GM18858 (cell line): Measurements from ENCODE around the gene NDOR1.
A peak's percentile ranks its signal among the peaks of the same experiment; 100 is the strongest.
"Not testable (repeated sequence)": the region's sequence is repeated elsewhere in the genome, so short reads cannot be mapped to it uniquely, and the experiment has no call there.

Experiments used
- ATAC-seq: cut with Tn5 transposase; IDR thresholded peaks from one replicate; pipeline ENCODE4 v1.9.1; 2021; ENCODE audit not compliant: unreplicated experiment

NDOR1 gene

DNA sequence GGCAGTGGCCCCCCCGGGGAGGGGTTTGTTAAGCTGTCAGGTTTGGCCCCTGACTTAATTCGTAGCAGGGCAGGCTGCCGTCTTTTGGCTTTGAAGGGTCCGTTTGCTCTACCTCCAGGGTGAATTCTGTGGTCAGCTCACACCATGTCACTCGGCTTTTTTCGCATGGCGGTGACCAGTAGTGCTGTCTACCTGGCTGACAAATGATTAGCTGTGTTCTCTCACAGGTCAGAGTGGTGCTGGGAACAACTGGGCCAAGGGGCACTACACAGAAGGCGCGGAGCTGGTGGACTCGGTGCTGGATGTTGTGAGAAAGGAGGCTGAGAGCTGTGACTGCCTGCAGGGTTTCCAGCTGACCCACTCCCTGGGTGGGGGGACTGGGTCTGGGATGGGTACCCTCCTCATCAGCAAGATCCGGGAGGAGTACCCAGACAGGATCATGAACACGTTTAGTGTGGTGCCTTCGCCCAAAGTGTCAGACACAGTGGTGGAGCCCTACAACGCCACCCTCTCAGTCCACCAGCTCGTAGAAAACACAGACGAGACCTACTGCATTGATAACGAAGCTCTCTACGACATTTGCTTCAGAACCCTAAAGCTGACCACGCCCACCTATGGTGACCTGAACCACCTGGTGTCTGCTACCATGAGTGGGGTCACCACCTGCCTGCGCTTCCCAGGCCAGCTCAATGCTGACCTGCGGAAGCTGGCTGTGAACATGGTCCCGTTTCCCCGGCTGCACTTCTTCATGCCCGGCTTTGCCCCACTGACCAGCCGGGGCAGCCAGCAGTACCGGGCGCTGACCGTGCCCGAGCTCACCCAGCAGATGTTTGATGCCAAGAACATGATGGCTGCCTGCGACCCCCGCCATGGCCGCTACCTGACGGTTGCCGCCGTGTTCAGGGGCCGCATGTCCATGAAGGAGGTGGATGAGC is 37.0 kb downstream of the NDOR1 start:
- no peak for ATAC-seq

DNA sequence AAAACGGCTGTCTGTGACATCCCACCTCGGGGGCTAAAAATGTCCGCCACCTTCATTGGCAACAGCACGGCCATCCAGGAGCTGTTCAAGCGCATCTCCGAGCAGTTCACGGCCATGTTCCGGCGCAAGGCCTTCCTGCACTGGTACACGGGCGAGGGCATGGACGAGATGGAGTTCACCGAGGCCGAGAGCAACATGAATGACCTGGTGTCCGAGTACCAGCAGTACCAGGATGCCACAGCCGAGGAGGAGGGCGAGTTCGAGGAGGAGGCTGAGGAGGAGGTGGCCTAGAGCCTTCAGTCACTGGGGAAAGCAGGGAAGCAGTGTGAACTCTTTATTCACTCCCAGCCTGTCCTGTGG is 37.7 kb downstream of the NDOR1 start:
- ATAC-seq: not testable (repeated sequence)

DNA sequence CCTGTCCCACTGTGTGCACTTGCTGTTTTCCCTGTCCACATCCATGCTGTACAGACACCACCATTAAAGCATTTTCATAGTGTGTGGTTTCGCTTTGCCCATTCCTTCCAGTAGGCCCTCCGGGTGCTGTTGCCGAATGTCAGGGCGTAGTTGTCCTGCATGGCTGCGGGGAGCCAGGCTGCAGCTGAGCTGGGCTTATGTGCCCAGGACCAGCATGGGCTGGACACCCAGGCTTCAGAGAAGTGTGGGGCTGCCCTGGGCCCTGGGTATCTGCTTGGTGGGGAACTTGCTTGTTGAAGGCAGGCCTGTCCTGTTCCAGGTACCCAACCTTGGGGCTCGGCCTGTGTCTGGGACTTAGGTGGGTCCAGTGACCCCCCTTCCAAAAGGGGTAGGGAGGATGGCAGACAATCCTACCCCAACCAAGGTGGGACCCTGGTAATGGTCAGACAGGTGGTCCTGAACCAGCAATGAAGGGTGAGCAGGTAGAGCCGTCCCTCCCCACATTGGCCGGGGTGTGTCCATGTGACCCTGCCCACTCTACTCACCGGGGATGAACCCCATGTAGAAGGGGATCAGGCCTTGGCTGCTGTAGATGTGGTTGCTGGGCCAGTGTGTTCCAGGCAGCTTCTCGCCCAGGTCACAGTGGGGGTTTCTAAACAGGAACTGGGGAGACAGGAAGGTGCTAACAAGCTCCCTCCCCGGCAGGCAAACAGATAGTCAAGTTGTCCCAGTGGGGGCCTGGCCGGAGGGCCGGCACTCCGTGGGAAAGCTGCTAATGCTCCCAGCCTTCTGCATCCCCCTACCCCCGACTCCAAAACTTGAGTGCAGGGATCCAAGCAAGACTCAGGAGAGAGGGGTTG is 38.4 kb downstream of the NDOR1 start:
- no peak for ATAC-seq

DNA sequence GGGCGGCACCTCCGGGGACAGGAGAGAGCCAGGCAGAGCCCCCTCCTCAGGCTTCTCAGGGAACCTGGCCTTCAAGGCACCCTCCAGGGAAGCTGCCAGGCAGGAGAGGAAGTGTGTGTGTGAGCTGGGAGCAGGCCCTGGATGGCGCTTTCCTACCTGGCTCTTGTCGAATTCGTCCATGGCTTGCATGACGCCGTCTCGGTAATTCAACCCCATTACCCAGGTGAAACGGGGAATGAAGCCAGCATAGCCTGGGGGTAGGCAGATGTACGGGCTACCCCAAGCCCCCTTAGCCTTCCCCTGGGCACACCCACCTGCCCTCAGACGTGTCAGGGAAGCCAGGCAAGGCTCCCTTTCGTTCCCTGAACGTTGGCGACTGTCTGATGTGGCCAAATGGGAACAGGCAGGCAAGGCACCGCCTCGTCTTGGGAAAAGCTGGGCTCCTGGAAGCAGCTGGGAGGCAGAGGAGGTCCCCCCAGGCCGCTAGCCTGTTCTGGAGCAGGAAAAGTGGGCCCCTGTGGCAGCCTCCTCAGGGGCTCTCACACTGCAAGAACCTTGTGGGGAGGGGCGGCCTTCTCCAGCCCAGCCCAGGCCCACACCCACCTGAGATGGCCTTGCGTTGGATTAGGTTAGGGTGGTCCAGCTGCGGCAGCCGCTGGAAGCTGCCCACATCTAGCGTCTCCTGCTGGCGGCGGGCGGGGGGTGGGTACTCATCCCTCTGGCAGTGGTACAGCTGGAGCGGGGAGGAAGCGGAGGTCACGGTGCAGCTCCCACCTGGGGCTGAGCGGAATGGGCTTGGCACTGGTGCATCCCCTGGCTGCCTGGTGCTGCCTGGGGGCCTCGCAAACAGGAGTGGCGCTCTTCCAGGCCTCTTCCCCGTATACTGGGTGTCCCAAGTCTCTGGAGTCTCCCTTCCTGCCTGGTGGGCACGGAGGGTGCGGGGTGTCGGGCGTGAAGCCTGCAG is 39.3 kb downstream of the NDOR1 start:
- ATAC-seq: no peak

DNA sequence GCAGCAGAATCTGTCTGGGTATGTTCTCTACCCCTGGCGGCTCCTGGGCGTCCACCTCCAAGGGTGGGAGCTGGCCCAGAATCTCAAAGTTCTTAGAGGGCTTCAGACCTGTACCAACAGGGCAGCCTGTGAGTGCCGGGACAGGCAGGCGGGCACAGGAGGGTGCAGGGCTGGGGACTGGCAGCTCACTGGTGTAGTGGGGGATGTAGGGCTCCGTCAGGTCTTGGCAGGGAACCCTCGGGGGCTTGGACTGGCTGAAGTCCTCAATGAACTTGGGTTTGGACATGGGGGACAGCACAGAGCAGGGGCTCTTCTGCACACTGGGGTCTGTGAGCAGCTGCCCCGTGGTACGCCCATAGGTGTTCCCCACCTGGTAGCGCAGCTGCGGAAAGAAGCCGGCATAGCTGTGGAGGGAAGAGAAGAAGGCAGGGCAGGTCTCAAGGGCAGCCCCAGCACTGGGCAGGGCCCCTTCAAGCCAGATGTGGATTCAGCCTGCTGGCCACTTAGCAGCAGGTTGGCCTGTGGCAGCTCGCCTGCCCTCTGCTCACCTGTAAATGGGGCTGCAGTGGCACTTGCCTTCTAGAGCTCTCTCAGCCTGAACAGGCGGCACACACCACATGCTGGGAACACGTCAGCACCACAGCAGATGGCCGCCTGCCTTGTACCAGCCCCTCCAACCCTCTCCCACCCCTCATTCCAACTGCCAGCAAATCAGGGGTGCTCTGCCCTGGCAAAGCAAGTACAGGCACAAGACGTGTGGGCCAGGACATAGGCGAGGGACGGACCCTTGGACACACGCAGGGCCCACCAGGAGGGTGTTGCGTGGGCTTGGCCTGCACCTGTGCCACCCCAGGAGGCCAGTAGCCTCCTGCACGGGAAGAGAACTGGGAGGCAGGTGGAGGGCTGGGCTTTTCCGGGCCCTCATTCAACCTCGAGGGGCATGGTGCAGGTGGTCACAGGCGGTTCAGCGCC is 40.2 kb downstream of the NDOR1 start:
- no peak for ATAC-seq

DNA sequence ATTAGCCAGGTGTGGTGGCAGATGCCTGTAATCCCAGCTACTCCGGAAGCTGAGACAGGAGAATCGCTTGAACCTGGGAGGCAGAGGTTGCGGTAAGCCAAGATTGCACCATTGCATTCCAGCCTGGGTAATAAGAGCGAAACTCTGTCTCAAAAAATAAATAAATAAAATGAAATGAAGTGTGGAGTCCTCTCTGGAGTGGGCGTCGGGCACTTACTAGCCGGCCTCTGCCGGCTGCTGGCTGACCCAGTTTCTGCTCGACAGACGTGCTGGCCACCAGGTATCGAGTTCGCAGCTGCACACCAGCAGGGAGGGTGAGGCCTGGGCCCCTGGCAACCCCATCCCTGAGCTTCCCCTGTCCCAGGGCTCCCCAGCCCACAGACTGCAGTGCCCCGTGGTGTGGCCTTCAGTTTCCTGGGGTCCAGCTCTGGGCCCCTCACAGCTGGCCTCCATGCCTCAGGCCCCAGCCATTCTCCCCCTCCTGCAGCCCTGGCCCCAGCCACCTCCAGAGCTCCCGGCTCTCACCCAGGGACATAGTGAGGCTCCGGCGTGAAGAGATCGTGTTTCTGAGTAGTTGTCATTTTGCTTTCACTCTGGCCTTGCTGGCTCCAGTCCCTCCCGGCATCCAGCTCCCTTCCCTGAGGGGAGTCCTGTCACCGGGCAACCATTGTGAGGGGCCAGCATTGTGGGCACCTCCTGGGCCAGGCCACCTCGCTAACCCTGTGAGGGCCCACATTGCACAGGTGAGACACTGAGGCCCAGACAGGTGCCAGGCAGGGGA is 41.8 kb downstream of the NDOR1 start:
- no peak for ATAC-seq

DNA sequence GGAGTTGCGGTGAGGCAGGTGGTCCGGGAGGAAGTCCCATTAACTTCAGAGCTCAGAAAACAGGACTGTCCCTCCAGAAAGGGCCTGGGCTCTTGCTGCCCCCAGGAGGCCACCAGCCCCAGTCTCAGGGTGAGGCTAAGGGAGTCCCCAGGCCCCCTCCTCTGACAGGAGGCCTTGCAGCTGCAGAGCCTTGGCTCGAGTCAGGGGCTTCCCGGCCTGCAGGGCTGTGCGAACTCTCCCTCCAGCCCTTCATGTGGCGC is 42.3 kb downstream of the NDOR1 start:
- no peak for ATAC-seq

DNA sequence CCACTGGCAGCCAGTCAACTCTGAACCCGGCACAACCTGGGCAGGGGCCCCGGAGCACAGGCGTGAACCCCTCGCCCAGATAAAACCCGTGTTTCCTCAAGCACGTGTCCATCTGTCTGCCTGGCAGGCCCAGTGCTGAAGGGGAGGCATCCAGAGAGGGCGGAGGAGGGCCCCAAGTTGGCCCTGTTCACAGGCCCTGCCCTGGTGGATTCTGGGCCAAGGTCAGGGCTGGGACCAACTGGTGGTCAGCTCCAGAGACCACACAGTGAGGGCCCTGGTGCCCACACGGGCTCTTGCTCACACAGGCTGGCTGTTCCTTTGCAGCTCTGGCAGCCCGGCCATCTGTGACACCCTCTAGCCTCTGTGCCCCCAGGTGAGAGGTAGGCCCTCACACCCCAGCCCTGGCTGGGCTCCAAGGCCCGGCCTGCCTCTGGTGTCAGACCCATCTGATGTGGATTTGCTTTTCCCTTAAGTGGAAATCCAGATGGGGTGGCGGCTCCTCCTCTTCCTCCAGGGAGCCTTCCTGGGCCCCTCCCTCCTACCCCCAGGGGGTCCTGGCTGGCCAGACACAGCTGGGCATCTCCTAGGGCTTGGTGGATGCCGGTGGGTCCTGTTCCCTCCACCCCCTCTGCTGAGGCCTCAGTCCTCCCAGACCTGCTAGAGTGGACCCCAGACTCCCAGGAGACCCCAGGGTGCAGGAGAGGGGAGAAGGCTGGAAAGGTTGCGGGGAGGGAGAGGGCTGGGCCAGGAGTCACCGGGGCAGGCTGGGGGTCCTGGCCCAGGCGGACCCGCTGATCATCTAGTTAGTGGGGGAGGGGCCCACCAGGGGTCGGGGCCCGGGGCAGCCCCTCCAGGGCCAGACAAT is 45.1 kb downstream of the NDOR1 start:
- no peak for ATAC-seq

DNA sequence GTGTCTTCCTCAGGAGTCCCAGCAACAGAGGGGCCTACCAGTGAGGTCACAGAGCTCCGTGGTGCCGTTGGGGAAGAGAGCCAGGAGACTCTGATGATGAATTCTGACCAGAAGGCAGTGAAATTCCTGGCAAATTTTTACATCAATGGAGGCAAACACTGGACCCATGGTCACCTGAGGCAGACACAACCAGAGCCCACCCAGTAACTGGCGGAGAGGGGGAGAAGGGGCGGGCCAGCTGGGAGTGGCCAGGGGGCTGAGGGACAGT is 45.6 kb downstream of the NDOR1 start, which contains the start of gene STPG3:
Gene STPG3, plus strand, starts transcription at position 93 of the 268 bp plus-strand sequence. Its CDS starts 1 bp downstream, at position 94.
- no peak for ATAC-seq

DNA sequence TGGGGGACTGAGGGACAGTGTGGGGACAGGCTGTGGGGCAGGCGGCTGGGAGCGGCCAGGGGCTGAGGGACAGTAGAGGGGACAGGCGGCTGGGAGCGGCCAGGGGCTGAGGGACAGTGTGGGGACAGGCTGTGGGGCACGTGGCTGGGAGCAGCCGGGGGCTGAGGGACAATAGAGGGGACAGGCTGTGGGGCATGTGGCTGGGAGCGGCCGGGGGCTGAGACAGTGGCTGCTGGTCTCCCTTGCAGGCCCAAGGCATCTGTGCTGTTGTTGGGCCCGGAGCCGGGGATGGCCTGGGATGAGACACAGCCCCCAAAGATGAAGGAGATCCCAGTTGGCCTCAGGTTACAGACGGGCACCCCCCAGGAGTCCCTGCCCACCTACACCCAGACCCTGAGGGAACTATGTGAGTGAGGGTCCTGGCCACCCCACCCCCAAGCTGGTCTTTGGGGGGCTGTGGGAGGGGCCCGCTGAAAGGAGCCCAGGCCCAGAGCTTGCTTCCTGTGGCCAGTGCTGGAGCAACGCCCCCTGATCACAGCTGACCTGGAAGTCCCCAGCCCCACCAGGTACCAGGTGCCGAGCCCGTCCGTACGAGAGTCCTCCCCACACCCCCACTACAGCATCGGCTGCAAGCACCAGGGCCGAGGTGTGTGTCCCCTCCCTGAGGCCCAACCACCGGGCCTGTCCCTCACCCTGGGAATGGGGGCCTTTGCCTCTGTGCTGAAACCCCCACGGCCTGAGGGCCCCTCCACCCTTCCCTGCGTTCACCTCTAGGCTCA is 46.2 kb downstream of the NDOR1 start:
- ATAC-seq: no peak

DNA sequence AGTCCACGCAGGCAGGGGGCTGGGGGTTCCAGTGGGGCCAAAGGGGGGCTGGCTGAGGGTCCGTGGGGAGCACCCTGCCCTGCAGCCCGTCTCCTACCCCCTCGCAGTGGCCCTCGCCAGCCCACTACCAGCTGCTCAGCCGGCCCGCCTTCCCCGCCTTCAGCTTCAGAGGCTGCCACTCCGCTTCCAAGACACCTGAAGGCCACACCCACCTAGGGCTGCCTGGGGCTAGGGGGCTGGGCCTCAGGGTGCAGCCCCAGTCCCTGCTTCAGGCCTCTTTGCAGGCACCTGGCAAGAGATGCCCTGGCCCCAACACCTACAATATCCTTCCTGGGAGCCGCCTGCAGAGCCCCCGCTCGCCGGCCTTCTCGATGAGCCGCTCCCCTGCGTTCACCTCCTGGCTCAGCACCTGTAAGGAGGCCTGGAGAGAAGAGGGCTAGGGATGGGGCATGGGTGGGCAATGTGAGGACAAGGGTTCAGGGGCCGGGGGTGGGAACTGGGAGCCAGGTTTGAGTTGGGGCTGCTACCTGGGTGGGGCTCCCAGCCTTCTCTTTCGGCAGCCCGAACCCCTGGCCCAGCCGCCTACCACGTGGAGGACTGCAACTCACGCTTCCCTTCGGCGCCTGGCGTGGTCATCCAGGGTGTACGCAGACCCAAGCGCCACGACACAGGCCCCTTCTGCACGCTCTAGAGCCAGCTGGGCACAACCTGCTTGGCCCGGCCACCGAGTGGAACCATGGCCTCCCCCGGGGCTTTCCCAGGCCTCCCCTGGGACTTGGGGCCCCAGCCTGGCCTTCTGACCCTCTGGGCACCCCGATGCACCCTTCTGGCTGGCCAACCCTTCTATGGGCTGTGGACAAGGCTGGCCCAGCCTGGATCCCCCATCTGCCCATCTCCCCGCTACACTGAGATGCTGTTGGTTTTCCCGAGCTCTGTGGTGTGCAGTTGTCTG is 47.3 kb downstream of the NDOR1 start:
- ATAC-seq: no peak

DNA sequence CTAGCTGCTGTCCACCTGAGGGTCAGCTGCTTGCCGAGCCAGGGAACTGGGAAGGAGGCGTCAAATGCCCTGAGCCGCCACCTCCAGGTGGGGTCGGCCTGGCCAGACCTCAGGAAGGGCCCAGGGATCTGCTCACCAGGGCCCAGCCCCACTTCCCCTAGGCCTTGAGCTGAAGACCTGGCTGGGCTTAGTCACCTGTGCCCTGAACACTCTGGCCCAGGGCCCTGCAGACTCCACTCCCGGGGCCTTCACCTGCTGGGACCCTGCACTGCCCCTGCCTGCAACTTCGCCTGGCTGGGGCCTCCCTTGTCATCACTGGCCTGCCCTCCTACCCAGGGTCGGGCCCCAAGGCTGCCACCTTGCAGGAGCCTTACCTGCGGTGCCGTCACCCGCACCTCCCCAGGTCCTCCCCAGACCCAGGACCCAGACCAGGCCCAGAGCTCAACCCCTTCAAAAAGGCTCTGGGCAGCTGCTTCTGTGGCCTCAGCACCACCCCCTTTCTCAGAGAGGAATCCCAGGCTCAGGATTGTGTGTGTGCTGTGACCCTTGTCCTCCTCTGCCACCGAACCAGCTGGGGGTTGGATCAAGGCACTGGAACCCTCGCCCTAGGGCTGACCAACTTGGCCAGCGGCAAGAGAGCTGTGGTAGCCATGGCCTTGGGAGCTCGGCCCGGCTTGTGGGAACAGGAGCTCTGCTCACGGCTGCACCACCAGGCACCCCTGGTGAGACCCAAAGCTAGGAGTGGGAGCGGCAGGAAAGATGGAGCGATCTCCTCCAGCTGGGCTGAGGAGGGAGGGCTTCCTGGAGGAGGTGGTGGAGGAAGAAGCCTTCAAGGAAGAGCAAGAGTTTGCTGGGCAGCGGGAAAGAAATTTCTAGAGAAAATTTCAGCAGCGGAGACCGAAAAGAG is 48.5 kb downstream of the NDOR1 start:
- ATAC-seq: no peak

DNA sequence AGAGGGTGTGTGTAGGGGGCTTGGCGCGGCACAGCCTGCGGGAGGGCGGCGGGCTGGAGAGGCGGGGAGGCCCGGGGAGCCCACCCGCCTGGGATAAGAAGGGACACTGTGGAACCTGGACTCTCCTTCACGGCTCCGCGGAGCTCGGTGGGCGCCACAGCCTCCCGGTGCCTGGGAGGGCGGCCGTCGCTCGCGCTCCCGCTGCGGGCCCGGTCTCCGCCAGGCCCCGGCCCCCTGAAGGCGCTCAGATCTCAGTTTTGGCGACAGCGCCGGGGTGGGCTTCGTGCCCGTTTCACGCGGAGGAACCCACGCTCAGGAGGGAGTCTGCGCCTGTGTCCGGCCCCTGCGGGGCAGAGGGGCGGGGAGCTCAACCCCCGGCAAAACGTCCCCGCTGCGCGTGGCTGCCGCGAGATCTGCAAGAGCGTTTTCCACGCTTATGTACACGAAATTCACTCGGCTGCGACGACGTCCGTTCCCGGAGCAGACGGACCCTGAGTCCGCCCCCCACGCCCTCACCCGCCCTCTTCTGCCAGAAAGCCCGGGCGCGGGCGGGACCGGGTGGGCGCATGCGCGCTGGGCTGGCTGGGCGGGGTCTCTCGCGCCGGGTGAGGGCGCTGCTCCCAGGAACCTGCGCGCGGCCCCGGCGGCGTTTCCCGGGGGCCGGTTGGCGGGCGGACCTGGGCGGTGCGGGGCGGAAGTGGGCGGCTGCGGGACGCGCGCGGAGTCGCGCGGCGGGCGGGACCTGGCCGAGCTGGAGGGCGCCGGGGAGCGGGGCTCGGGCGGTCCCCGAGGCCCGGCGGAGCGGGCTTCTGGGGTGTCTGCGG is 49.3 kb downstream of the NDOR1 start, which contains the start of gene NELFB:
Gene NELFB, plus strand, starts transcription at position 704 of the 824 bp plus-strand sequence.
- peak; percentile 44 for ATAC-seq

DNA sequence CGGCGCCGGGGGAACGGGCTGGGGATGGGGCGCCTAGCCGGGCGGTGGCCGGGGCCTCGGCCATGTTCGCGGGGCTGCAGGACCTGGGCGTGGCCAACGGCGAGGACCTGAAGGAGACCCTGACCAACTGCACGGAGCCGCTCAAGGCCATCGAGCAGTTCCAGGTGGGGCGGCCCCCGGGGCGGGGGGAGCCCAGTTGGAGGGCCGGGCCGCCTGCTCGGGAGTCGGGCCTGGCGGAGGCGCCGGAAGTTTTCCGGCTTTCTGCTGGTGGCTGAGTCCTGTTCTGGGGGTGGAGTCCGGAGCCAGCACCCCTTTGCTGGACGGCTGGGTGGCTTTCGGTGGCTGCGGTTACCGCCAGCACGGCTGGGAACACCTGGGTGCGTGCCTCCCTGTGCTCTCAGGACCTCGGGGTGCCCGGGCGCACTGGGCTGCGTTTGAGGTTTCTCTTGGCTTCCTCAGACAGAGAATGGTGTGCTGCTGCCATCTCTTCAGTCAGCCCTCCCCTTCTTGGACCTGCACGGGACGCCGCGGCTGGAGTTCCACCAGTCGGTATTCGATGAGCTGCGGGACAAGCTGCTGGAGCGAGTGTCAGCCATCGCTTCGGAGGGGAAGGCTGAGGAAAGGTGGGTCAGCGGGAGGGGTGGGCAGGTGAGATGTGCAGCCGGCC is 50.1 kb downstream of the NDOR1 start:
- ATAC-seq: peak; percentile 31
